ENCODE data around the gene TECPR2.

DNA sequence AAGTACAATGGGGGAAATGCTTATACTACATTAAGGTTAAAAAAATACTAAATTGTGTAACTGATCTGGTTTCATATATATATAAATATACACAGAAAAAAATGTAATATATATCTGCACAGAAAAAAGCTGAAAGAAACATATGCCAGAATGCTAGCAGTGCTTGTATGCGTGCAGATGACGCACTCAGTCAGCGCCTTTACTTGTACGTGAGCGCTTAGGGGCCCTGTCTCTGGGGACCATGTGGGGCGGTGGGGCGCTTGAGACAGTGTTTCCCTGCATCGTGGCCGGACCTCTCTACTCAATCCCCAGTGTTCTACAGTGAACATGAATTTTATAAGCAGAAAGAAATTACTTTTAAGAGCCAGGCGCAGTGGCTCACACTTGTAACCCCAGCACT lies 139.8 kb downstream of the TECPR2 start:
- TF ChIP-seq POLR2A (IDR thresholded peaks at IDR 0.05; ENCODE audit: extremely low read depth, insufficient read length) (no peak), MYC (IDR thresholded peaks at IDR 0.05; ENCODE audit: low read depth, low read length) (no peak)
- TF ChIP-seq, protein P1, sequence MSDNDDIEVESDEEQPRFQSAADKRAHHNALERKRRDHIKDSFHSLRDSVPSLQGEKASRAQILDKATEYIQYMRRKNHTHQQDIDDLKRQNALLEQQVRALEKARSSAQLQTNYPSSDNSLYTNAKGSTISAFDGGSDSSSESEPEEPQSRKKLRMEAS (IDR thresholded peaks at IDR 0.05; ENCODE audit: low read depth, low read length) = no peak
- TF ChIP-seq, protein P2, sequence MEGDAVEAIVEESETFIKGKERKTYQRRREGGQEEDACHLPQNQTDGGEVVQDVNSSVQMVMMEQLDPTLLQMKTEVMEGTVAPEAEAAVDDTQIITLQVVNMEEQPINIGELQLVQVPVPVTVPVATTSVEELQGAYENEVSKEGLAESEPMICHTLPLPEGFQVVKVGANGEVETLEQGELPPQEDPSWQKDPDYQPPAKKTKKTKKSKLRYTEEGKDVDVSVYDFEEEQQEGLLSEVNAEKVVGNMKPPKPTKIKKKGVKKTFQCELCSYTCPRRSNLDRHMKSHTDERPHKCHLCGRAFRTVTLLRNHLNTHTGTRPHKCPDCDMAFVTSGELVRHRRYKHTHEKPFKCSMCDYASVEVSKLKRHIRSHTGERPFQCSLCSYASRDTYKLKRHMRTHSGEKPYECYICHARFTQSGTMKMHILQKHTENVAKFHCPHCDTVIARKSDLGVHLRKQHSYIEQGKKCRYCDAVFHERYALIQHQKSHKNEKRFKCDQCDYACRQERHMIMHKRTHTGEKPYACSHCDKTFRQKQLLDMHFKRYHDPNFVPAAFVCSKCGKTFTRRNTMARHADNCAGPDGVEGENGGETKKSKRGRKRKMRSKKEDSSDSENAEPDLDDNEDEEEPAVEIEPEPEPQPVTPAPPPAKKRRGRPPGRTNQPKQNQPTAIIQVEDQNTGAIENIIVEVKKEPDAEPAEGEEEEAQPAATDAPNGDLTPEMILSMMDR (IDR thresholded peaks at IDR 0.05; ENCODE audit: low read depth, low read length) = no peak
